HG03066 (cell line): ENCODE measurements around the gene TNFRSF6B.

ENCODE experiments used
- ATAC-seq: cut with Tn5 transposase; IDR thresholded peaks from one replicate; pipeline ENCODE4 v1.9.1; 2021; ENCODE audit warnings: low read depth; ENCODE audit not compliant: unreplicated experiment

TNFRSF6B gene

GRCh38 chr20:63734946-63735858, 38.8 kb downstream of the TNFRSF6B start:
- ATAC-seq, result no peak

- ATAC-seq, result no peak
Observed at GRCh38 chr20:63735859-63736718, 39.6 kb downstream of the TNFRSF6B start, which contains the start of gene LIME1. TSS of gene LIME1 (plus strand) at chr20:63736664. CDS start at chr20:63737550, 886 bp downstream.

GRCh38 chr20:63736893-63737694, 40.6 kb downstream of the TNFRSF6B start:
- ATAC-seq, result no peak

GRCh38 chr20:63737695-63737944, 41.2 kb downstream of the TNFRSF6B start:
- no peak for ATAC-seq

- ATAC-seq, result no peak
Observed at GRCh38 chr20:63737945-63738686, 41.7 kb downstream of the TNFRSF6B start.

GRCh38 chr20:63738687-63739129, 42.3 kb downstream of the TNFRSF6B start:
- no peak for ATAC-seq

GRCh38 chr20:63739130-63740069, 42.9 kb downstream of the TNFRSF6B start, which contains the start of gene SLC2A4RG:
TSS of gene SLC2A4RG (plus strand) at chr20:63739776. CDS start at chr20:63739913, 137 bp downstream.
- ATAC-seq, result no peak

- no peak for ATAC-seq
Observed at GRCh38 chr20:63740070-63740626, 43.7 kb downstream of the TNFRSF6B start.

- no peak for ATAC-seq
Observed at GRCh38 chr20:63740627-63741353, 44.3 kb downstream of the TNFRSF6B start.

- ATAC-seq, result no peak
Observed at GRCh38 chr20:63741354-63741675, 44.9 kb downstream of the TNFRSF6B start.

GRCh38 chr20:63741676-63742380, 45.4 kb downstream of the TNFRSF6B start:
- no peak for ATAC-seq

- ATAC-seq, result no peak
Observed at GRCh38 chr20:63742381-63743024, 46.1 kb downstream of the TNFRSF6B start.

- no peak for ATAC-seq
Observed at GRCh38 chr20:63743210-63743970, 46.9 kb downstream of the TNFRSF6B start.

GRCh38 chr20:63744158-63744557, 47.7 kb downstream of the TNFRSF6B start:
- no peak for ATAC-seq

- ATAC-seq, result no peak
Observed at GRCh38 chr20:63744574-63745423, 48.3 kb downstream of the TNFRSF6B start.
